ENCODE results near the gene ITGAE.
"Not testable (repeated sequence)": the region's sequence is repeated elsewhere in the genome, so short reads cannot be mapped to it uniquely, and the experiment has no call there.

Gene ITGAE

GRCh38 chr17:3794557-3795389 is 6.2 kb downstream of the ITGAE start:
- peak; percentile 66 for DNase-seq (ENCODE audit: low read depth)

- DNase-seq (ENCODE audit: low read depth), result not testable (repeated sequence)
Measured at GRCh38 chr17:3794152-3794551, 6.8 kb downstream of the ITGAE start.

- DNase-seq (ENCODE audit: low read depth), result not testable (repeated sequence)
Measured at GRCh38 chr17:3793258-3793657, 7.7 kb downstream of the ITGAE start.

- no peak for DNase-seq (ENCODE audit: low read depth)
Measured at GRCh38 chr17:3792481-3792880, 8.5 kb downstream of the ITGAE start.

GRCh38 chr17:3788200-3788599 is 12.8 kb downstream of the ITGAE start:
- DNase-seq (ENCODE audit: low read depth), result no peak

GRCh38 chr17:3785323-3785722 is 15.7 kb downstream of the ITGAE start:
- DNase-seq (ENCODE audit: low read depth), result not testable (repeated sequence)

- no peak for DNase-seq (ENCODE audit: low read depth)
Measured at GRCh38 chr17:3782751-3783150, 18.2 kb downstream of the ITGAE start.

GRCh38 chr17:3780986-3781385 is 20.0 kb downstream of the ITGAE start:
- no peak for DNase-seq (ENCODE audit: low read depth)

GRCh38 chr17:3777366-3778120 is 23.4 kb downstream of the ITGAE start:
- DNase-seq (ENCODE audit: low read depth), result no peak

- DNase-seq (ENCODE audit: low read depth), result no peak
Measured at GRCh38 chr17:3773966-3774365, 27.0 kb downstream of the ITGAE start.

- DNase-seq (ENCODE audit: low read depth), result no peak
Measured at GRCh38 chr17:3773511-3773910, 27.5 kb downstream of the ITGAE start.

GRCh38 chr17:3772764-3773163 is 28.2 kb downstream of the ITGAE start:
- DNase-seq (ENCODE audit: low read depth), result no peak

- DNase-seq (ENCODE audit: low read depth), result no peak
Measured at GRCh38 chr17:3771140-3771539, 29.8 kb downstream of the ITGAE start.

GRCh38 chr17:3770466-3770865 is 30.5 kb downstream of the ITGAE start:
- peak; percentile 43 for DNase-seq (ENCODE audit: low read depth)

- no peak for DNase-seq (ENCODE audit: low read depth)
Measured at GRCh38 chr17:3768769-3769168, 32.2 kb downstream of the ITGAE start.

GRCh38 chr17:3768341-3768740 is 32.6 kb downstream of the ITGAE start:
- DNase-seq (ENCODE audit: low read depth), result no peak

GRCh38 chr17:3766779-3767178 is 34.2 kb downstream of the ITGAE start:
- no peak for DNase-seq (ENCODE audit: low read depth)

GRCh38 chr17:3765981-3766380 is 35.0 kb downstream of the ITGAE start:
- no peak for DNase-seq (ENCODE audit: low read depth)

- no peak for DNase-seq (ENCODE audit: low read depth)
Measured at GRCh38 chr17:3763777-3764170, 37.2 kb downstream of the ITGAE start.

GRCh38 chr17:3762922-3763776 is 37.8 kb downstream of the ITGAE start:
- DNase-seq (ENCODE audit: low read depth), result no peak

- no peak for DNase-seq (ENCODE audit: low read depth)
Measured at GRCh38 chr17:3761918-3762380, 39.0 kb downstream of the ITGAE start.

All from stimulated activated CD8-positive, alpha-beta memory T cell treated with anti-CD3 and anti-CD28 coated beads, Interleukin-4, amount 100 ng/mL, for 24 hours (primary cell).